OCI-LY1 (cell line): Measurements from ENCODE around the gene BNIP3.

Source experiments
- CTCF ChIP-seq: fragments of 200-600 bp; sonication (generic), shearing (Covaris generic); IDR thresholded peaks from 2 replicates; pipeline ENCODE4 v1.5.1; 2017; ENCODE audit warnings: mild to moderate bottlenecking, antibody characterized with exemption, low read length, moderate library complexity, mixed read lengths
- EZH2 ChIP-seq: fragments of 200-600 bp; sonication (generic), shearing (Covaris generic); IDR thresholded peaks from 2 replicates; pipeline ENCODE4 v1.8.0; 2017; ENCODE audit warnings: borderline replicate concordance, mixed run types, mild to moderate bottlenecking, antibody characterized with exemption, low read length, moderate library complexity, mixed read lengths

GRCh38 chr10:131996466-131997365 lies 15.0 kb upstream of the BNIP3 start:
- no peak for TF ChIP-seq CTCF
- TF ChIP-seq EZH2, result no peak
